Measurements from ENCODE around the gene VEPH1.

Gene VEPH1

GRCh38 chr3:157248590-157249422, 254.4 kb downstream of the VEPH1 start:
- no peak for DNase-seq

- DNase-seq = no peak
These were observed 255.8 kb downstream of the VEPH1 start for GRCh38 chr3:157247391-157247790.

GRCh38 chr3:157242836-157243235, 260.4 kb downstream of the VEPH1 start:
- DNase-seq = no peak

GRCh38 chr3:157241599-157241998, 261.6 kb downstream of the VEPH1 start:
- DNase-seq = no peak

GRCh38 chr3:157240408-157240807, 262.8 kb downstream of the VEPH1 start:
- DNase-seq = no peak

GRCh38 chr3:157239082-157239704, 264.0 kb downstream of the VEPH1 start:
- peak; percentile 59 for DNase-seq

GRCh38 chr3:157238457-157238856, 264.8 kb downstream of the VEPH1 start:
- DNase-seq = no peak

- no peak for DNase-seq
These were observed 265.3 kb downstream of the VEPH1 start for GRCh38 chr3:157237886-157238285.

- DNase-seq = no peak
These were observed 267.9 kb downstream of the VEPH1 start for GRCh38 chr3:157235291-157235690.

- no peak for DNase-seq
These were observed 269.3 kb downstream of the VEPH1 start for GRCh38 chr3:157233923-157234322.

GRCh38 chr3:157232141-157232540, 271.1 kb downstream of the VEPH1 start:
- no peak for DNase-seq

- DNase-seq = no peak
These were observed 272.1 kb downstream of the VEPH1 start for GRCh38 chr3:157231071-157231470.

GRCh38 chr3:157226173-157226847, 276.9 kb downstream of the VEPH1 start:
- no peak for DNase-seq

- no peak for DNase-seq
These were observed 278.2 kb downstream of the VEPH1 start for GRCh38 chr3:157225001-157225400.

- no peak for DNase-seq
These were observed 282.3 kb downstream of the VEPH1 start for GRCh38 chr3:157220883-157221282.

- no peak for DNase-seq
These were observed 283.0 kb downstream of the VEPH1 start for GRCh38 chr3:157220211-157220610.

GRCh38 chr3:157219215-157219614, 284.0 kb downstream of the VEPH1 start:
- no peak for DNase-seq

Measured in NK-92 treated with Interleukin-12 subunit alpha and Interleukin-12 subunit beta, amount 100 ng/mL, for 24 hours (cell line).